H9 (cell line): ENCODE data around the gene VAV2. TPM values are rescaled to one million over a fixed set of nuclear protein-coding genes. Genes with fewer than 3 reads are reported as not detected.

Source experiments
- DNase-seq: peaks from one replicate; pipeline ENCODE4 v3.0.0-alpha.2; 2017
- H2AFZ ChIP-seq: one replicate; pipeline ENCODE4 v1.6.1; 2013; ENCODE audit warnings: mild to moderate bottlenecking, low read length, control low read depth, moderate library complexity
- H2AK5ac ChIP-seq: 2 replicates; pipeline ENCODE4 v1.6.1; 2013; ENCODE audit warnings: low read length, control low read depth, mixed read lengths; ENCODE audit not compliant: insufficient read length
- H2BK120ac ChIP-seq: one replicate; pipeline ENCODE4 v1.6.1; 2013; ENCODE audit warnings: low read depth, mild to moderate bottlenecking, low read length, control low read depth, inconsistent platforms; ENCODE audit not compliant: poor library complexity, severe bottlenecking
- H2BK12ac ChIP-seq: 2 replicates; pipeline ENCODE4 v1.6.1; 2013; ENCODE audit warnings: low read length, control low read depth, mixed read lengths, low read depth; ENCODE audit not compliant: insufficient read length
- H2BK15ac ChIP-seq: 2 replicates; pipeline ENCODE4 v1.6.1; 2013; ENCODE audit warnings: low read depth, low read length, control low read depth
- H2BK20ac ChIP-seq: one replicate; pipeline ENCODE4 v1.6.1; 2013; ENCODE audit warnings: low read depth, mild to moderate bottlenecking, low read length, control low read depth, inconsistent platforms; ENCODE audit not compliant: poor library complexity, severe bottlenecking
- H2BK5ac ChIP-seq: 2 replicates; pipeline ENCODE4 v1.6.1; 2013; ENCODE audit warnings: low read length, control low read depth, mixed read lengths; ENCODE audit not compliant: insufficient read length
- H3K14ac ChIP-seq: 2 replicates; pipeline ENCODE4 v1.6.1; 2013; ENCODE audit warnings: low read length, control low read depth; ENCODE audit not compliant: insufficient read depth
- H3K18ac ChIP-seq: 2 replicates; pipeline ENCODE4 v1.6.1; 2013; ENCODE audit warnings: low read depth, mild to moderate bottlenecking, mixed read lengths, low read length, control low read depth; ENCODE audit not compliant: insufficient read length
- H3K23ac ChIP-seq: 2 replicates; pipeline ENCODE4 v1.6.1; 2013; ENCODE audit warnings: low read length, control low read depth, mixed read lengths, low read depth; ENCODE audit not compliant: insufficient read length
- H3K23me2 ChIP-seq: 2 replicates; pipeline ENCODE4 v1.6.1; 2013; ENCODE audit warnings: low read depth, mild to moderate bottlenecking, mixed read lengths, low read length, control low read depth; ENCODE audit not compliant: insufficient read length, poor library complexity, severe bottlenecking
- H3K27ac ChIP-seq: 2 replicates; pipeline ENCODE4 v1.5.1; 2013; ENCODE audit warnings: low read length, control low read depth, mixed read lengths, low read depth; ENCODE audit not compliant: insufficient read length
- H3K27me3 ChIP-seq: 2 replicates; pipeline ENCODE4 v1.6.1; 2013; ENCODE audit warnings: low read length, control low read depth, inconsistent platforms; ENCODE audit not compliant: insufficient read depth
- H3K4ac ChIP-seq: 2 replicates; pipeline ENCODE4 v1.6.1; 2013; ENCODE audit warnings: low read depth, mild to moderate bottlenecking, control low read depth, inconsistent platforms, low read length, moderate library complexity
- H3K4me1 ChIP-seq: 2 replicates; pipeline ENCODE4 v1.6.1; 2013; ENCODE audit warnings: low read length, control low read depth, inconsistent platforms; ENCODE audit not compliant: insufficient read depth
- H3K4me2 ChIP-seq: 2 replicates; pipeline ENCODE4 v1.6.1; 2013; ENCODE audit warnings: low read length, control low read depth, mixed read lengths; ENCODE audit not compliant: insufficient read length, insufficient read depth
- H3K56ac ChIP-seq: 2 replicates; pipeline ENCODE4 v1.6.1; 2013; ENCODE audit warnings: low read depth, mild to moderate bottlenecking, mixed read lengths, low read length, control low read depth; ENCODE audit not compliant: insufficient read length
- H3K79me1 ChIP-seq: 2 replicates; pipeline ENCODE4 v1.6.1; 2013; ENCODE audit warnings: low read depth, mild to moderate bottlenecking, moderate library complexity, low read length, control low read depth, inconsistent platforms; ENCODE audit not compliant: insufficient read depth, poor library complexity, severe bottlenecking
- H3K79me2 ChIP-seq: 2 replicates; pipeline ENCODE4 v1.6.1; 2013; ENCODE audit warnings: low read length, control low read depth, inconsistent platforms; ENCODE audit not compliant: insufficient read depth
- H3K9ac ChIP-seq: 2 replicates; pipeline ENCODE4 v1.6.1; 2013; ENCODE audit warnings: low read length, control low read depth, mixed read lengths; ENCODE audit not compliant: insufficient read length; ENCODE audit errors: extremely low read depth
- H3K9me3 ChIP-seq: one replicate; pipeline ENCODE4 v1.6.1; 2013; ENCODE audit warnings: low read depth, low read length, inconsistent platforms; ENCODE audit not compliant: control insufficient read depth
- H3T11ph ChIP-seq: one replicate; pipeline ENCODE4 v1.6.1; 2013; ENCODE audit warnings: mild to moderate bottlenecking, low read length, control low read depth, inconsistent platforms
- H4K20me1 ChIP-seq: one replicate; pipeline ENCODE4 v1.6.1; 2013; ENCODE audit not compliant: control insufficient read depth, insufficient read length, insufficient read depth
- H4K5ac ChIP-seq: 2 replicates; pipeline ENCODE4 v1.6.1; 2013; ENCODE audit warnings: low read depth, mild to moderate bottlenecking, mixed read lengths, low read length, control low read depth; ENCODE audit not compliant: insufficient read length
- H4K8ac ChIP-seq: replicated peaks from 2 replicates; pipeline ENCODE4 v1.6.1; 2013; ENCODE audit warnings: low read length, control low read depth, mixed read lengths, low read depth; ENCODE audit not compliant: insufficient read length
- H4K91ac ChIP-seq: 2 replicates; pipeline ENCODE4 v1.6.1; 2013; ENCODE audit warnings: low read depth, mild to moderate bottlenecking, moderate library complexity, mixed read lengths, low read length, control low read depth; ENCODE audit not compliant: insufficient read length
- H3K27ac Mint-ChIP-seq, 3 experiments: 2 replicates in 2 of 3; 3 replicates in 1 of 3; pipeline ENCODE4 v1.8.0; 2020 to 2021; ENCODE audit warnings: mixed read lengths in 3 of 3, mild to moderate bottlenecking in 1 of 3, moderate library complexity in 1 of 3
- H3K27me3 Mint-ChIP-seq: 2 replicates; pipeline ENCODE4 v1.8.0; 2021; ENCODE audit warnings: low read depth, mild to moderate bottlenecking, moderate library complexity, mixed read lengths
- H3K36me3 Mint-ChIP-seq, 3 experiments: 2 replicates in 2 of 3; 3 replicates in 1 of 3; pipeline ENCODE4 v1.8.0; 2020 to 2021; ENCODE audit warnings: low read depth in 3 of 3, mixed read lengths in 3 of 3; ENCODE audit not compliant: insufficient read depth in 1 of 3
- H3K4me1 Mint-ChIP-seq, 2 experiments: 2 replicates each; pipeline ENCODE4 v1.8.0; 2020; ENCODE audit warnings: mixed read lengths in 2 of 2
- H3K4me3 Mint-ChIP-seq, 2 experiments: 2 replicates in 1 of 2; 3 replicates in 1 of 2; pipeline ENCODE4 v1.8.0; 2020 to 2021; ENCODE audit warnings: mild to moderate bottlenecking in 2 of 2, mixed read lengths in 2 of 2, moderate library complexity in 1 of 2
- H3K9me3 Mint-ChIP-seq, 2 experiments: 2 replicates in 1 of 2; 3 replicates in 1 of 2; pipeline ENCODE4 v1.8.0; 2020; ENCODE audit warnings: mild to moderate bottlenecking in 2 of 2, mixed read lengths in 2 of 2, moderate library complexity in 1 of 2
- CTCF ChIP-seq: fragments of 200-600 bp; sonication (generic); conservative IDR thresholded peaks from 3 replicates; pipeline ENCODE4 v1.8.0; 2021; ENCODE audit warnings: antibody characterized with exemption, mild to moderate bottlenecking
- WGBS: extraction: QIAGEN DNeasy Blood & Tissue Kit; methylation state at CpG from one replicate; pipeline ENCODE4 v1.1.7; 2013; ENCODE audit warnings: missing lambda C conversion rate, low lambda C conversion rate, mixed read lengths; ENCODE audit not compliant: insufficient read length; ENCODE audit errors: extremely low coverage; 5-methylcytosine and 5-hydroxymethylcytosine counted together
- total RNA-seq: library from RNA; stranded (reverse); gene quantifications from 2 replicates; pipeline ENCODE4 v1.2.1, GENCODE V29; 2021

VAV2 gene
- total RNA-seq, 1 experiment from 2014 or later = 58.7 TPM

GRCh38 chr9:133861692-133862091 lies 130.4 kb downstream of the VAV2 start:
- WGBS = no CpG with 5 or more reads among the region's 5 CpGs
- H3K9ac ChIP-seq = no peak overlapping the region
- no peak overlapping the region for H4K5ac ChIP-seq
- no peak overlapping the region for H2BK15ac ChIP-seq
- no peak overlapping the region for H2BK5ac ChIP-seq
- H3K23ac ChIP-seq = no peak overlapping the region
- Mint-ChIP-seq H3K36me3 (peaks cover 20 to 36% (median 36%) of the 10 kb centered on the region in 3 experiments), H3K27ac (peak overlapping the region in 1 of 3 experiments; percentile 76; a peak in 1 of 7 replicates), H3K4me3 (no peak overlapping the region), H3K4me1 (peaks cover 21 to 31% of the 10 kb centered on the region in 2 experiments), H3K9me3 (peaks cover 15 to 18% of the 10 kb centered on the region in 2 experiments), H3K27me3 (peaks cover 1% of the 10 kb centered on the region; the same call in 1 of the 2 replicates)
- no peak overlapping the region for H3T11ph ChIP-seq
- no peaks in the 10 kb centered on the region for H3K79me1 ChIP-seq
- H3K4me2 ChIP-seq = no peak overlapping the region
- TF ChIP-seq CTCF = no peak
- no peak overlapping the region for H2BK120ac ChIP-seq
- no peaks in the 10 kb centered on the region for H4K20me1 ChIP-seq
- no peaks in the 10 kb centered on the region for H3K4me1 ChIP-seq
- H2AK5ac ChIP-seq = no peak overlapping the region
- H3K9me3 ChIP-seq = peaks cover 12% of the 10 kb centered on the region
- H2AFZ ChIP-seq = no peak overlapping the region
- no peak overlapping the region for H3K14ac ChIP-seq
- H2BK12ac ChIP-seq = no peak overlapping the region
- no peak for DNase-seq
- no peak overlapping the region for H3K4ac ChIP-seq
- H4K91ac ChIP-seq = no peak overlapping the region
- no peak overlapping the region for H4K8ac ChIP-seq
- H3K27ac ChIP-seq = no peak overlapping the region
- H3K79me2 ChIP-seq = no peaks in the 10 kb centered on the region; the same call in 1 of the 2 replicates
- no peak overlapping the region for H3K56ac ChIP-seq
- H3K18ac ChIP-seq = no peak overlapping the region
- no peaks in the 10 kb centered on the region for H3K23me2 ChIP-seq
- no peak overlapping the region for H2BK20ac ChIP-seq
- H3K27me3 ChIP-seq = no peaks in the 10 kb centered on the region
